PC-9 (cell line): ENCODE measurements around the gene DOLPP1.

Experiments used
- CTCF ChIP-seq: fragments of 200-600 bp; sonication (generic); conservative IDR thresholded peaks from 2 replicates; pipeline ENCODE4 v1.6.1; 2017; ENCODE audit warnings: mixed run types, antibody characterized with exemption, mild to moderate bottlenecking, moderate library complexity
- EZH2 ChIP-seq: fragments of 200-600 bp; sonication (generic); IDR thresholded peaks from 2 replicates; pipeline ENCODE4 v1.8.0; 2017; ENCODE audit warnings: antibody characterized with exemption, low read depth

GRCh38 chr9:129108083-129108804 is 27.3 kb downstream of the DOLPP1 start:
- TF ChIP-seq CTCF (no peak), EZH2 (no peak)
